ENCODE data around the gene CD28.
"Not testable (repeated sequence)": the region's sequence is repeated elsewhere in the genome, so short reads cannot be mapped to it uniquely, and the experiment has no call there.

Gene CD28

GRCh38 chr2:203687165-203687564 lies 19.3 kb upstream of the CD28 start:
- DNase-seq = no peak

GRCh38 chr2:203688798-203689197 lies 17.6 kb upstream of the CD28 start:
- no peak for DNase-seq

GRCh38 chr2:203689426-203690116 lies 16.9 kb upstream of the CD28 start:
- DNase-seq = no peak

- no peak for DNase-seq
Observed at GRCh38 chr2:203690117-203690431, 16.4 kb upstream of the CD28 start.

GRCh38 chr2:203690441-203691047 lies 15.9 kb upstream of the CD28 start:
- DNase-seq = no peak

- DNase-seq = no peak
Observed at GRCh38 chr2:203691149-203691548, 15.3 kb upstream of the CD28 start.

GRCh38 chr2:203692031-203692710 lies 14.3 kb upstream of the CD28 start:
- no peak for DNase-seq

- no peak for DNase-seq
Observed at GRCh38 chr2:203693242-203693879, 13.1 kb upstream of the CD28 start.

- no peak for DNase-seq
Observed at GRCh38 chr2:203694191-203694590, 12.2 kb upstream of the CD28 start.

GRCh38 chr2:203697190-203697589 lies 9.2 kb upstream of the CD28 start:
- DNase-seq = no peak

- not testable (repeated sequence) for DNase-seq
Observed at GRCh38 chr2:203697763-203698162, 8.7 kb upstream of the CD28 start.

GRCh38 chr2:203698410-203698809 lies 8.0 kb upstream of the CD28 start:
- not testable (repeated sequence) for DNase-seq

GRCh38 chr2:203704430-203704829 lies 2.0 kb upstream of the CD28 start:
- DNase-seq = no peak

GRCh38 chr2:203705178-203705577 lies 1.3 kb upstream of the CD28 start:
- DNase-seq = peak; percentile 41

GRCh38 chr2:203707530-203707929 lies 1.1 kb downstream of the CD28 start:
- no peak for DNase-seq

- DNase-seq = no peak
Observed at GRCh38 chr2:203708846-203709396, 2.5 kb downstream of the CD28 start.

GRCh38 chr2:203709416-203710040 lies 3.1 kb downstream of the CD28 start:
- no peak for DNase-seq

- DNase-seq = no peak
Observed at GRCh38 chr2:203710226-203710625, 3.8 kb downstream of the CD28 start.

GRCh38 chr2:203710952-203711351 lies 4.5 kb downstream of the CD28 start:
- DNase-seq = no peak

GRCh38 chr2:203711399-203711798 lies 5.0 kb downstream of the CD28 start:
- no peak for DNase-seq

GRCh38 chr2:203713381-203713780 lies 6.9 kb downstream of the CD28 start:
- no peak for DNase-seq

- no peak for DNase-seq
Observed at GRCh38 chr2:203714112-203714511, 7.7 kb downstream of the CD28 start.

GRCh38 chr2:203715744-203716143 lies 9.3 kb downstream of the CD28 start:
- DNase-seq = no peak

Measured in effector CD8-positive, alpha-beta T cell (primary cell).